Hepatocyte (in vitro differentiated cells): Measurements from ENCODE around the gene GRM4. TPM values are rescaled to one million over a fixed set of nuclear protein-coding genes. Genes with fewer than 3 reads are reported as not detected.
A peak's percentile ranks its signal among the peaks of the same experiment; 100 is the strongest.

Source experiments
- DNase-seq: peaks from one replicate; pipeline ENCODE4 v3.0.0-alpha.2; 2016; ENCODE audit warnings: low spot score
- H2AFZ ChIP-seq: fragments of 200-600 bp; sonication (generic); 2 replicates; pipeline ENCODE4 v1.6.0; 2016; ENCODE audit warnings: antibody characterized with exemption, mild to moderate bottlenecking
- H3K27ac ChIP-seq: fragments of 200-600 bp; sonication (generic); 2 replicates; pipeline ENCODE4 v1.5.1; 2016; ENCODE audit warnings: mild to moderate bottlenecking
- H3K27me3 ChIP-seq: fragments of 200-600 bp; sonication (generic); 2 replicates; pipeline ENCODE4 v1.6.1; 2016
- H3K36me3 ChIP-seq: fragments of 200-600 bp; sonication (generic); replicated peaks from 2 replicates; pipeline ENCODE4 v1.5.1; 2016; ENCODE audit warnings: low read depth; ENCODE audit not compliant: insufficient read depth
- H3K4me1 ChIP-seq: fragments of 200-600 bp; sonication (generic); 2 replicates; pipeline ENCODE4 v1.5.1; 2016; ENCODE audit warnings: mild to moderate bottlenecking, moderate library complexity; ENCODE audit not compliant: insufficient read depth
- H3K4me2 ChIP-seq: fragments of 200-600 bp; sonication (generic); 2 replicates; pipeline ENCODE4 v1.6.0; 2016
- H3K4me3 ChIP-seq: fragments of 200-600 bp; sonication (generic); 2 replicates; pipeline ENCODE4 v1.5.1; 2016; ENCODE audit warnings: mild to moderate bottlenecking
- H3K79me2 ChIP-seq: fragments of 200-600 bp; sonication (generic); 2 replicates; pipeline ENCODE4 v1.6.0; 2017; ENCODE audit warnings: mild to moderate bottlenecking
- H3K9me2 ChIP-seq: fragments of 200-600 bp; sonication (generic); replicated peaks from 2 replicates; pipeline ENCODE4 v1.6.0; 2017; ENCODE audit warnings: mild to moderate bottlenecking; ENCODE audit not compliant: insufficient read depth
- H3K9me3 ChIP-seq: fragments of 200-600 bp; sonication (generic); 2 replicates; pipeline ENCODE4 v1.5.1; 2016; ENCODE audit warnings: low read depth, mild to moderate bottlenecking
- H4K20me1 ChIP-seq: fragments of 200-600 bp; sonication (generic); 2 replicates; pipeline ENCODE4 v1.6.0; 2016; ENCODE audit warnings: mild to moderate bottlenecking; ENCODE audit not compliant: insufficient read depth, poor library complexity, severe bottlenecking
- EZH2 ChIP-seq: fragments of 200-600 bp; sonication (generic); IDR thresholded peaks from 2 replicates; pipeline ENCODE4 v1.6.1; 2016; ENCODE audit warnings: antibody characterized with exemption, mild to moderate bottlenecking, borderline replicate concordance
- EZH2phosphoT487 ChIP-seq: fragments of 200-600 bp; sonication (generic); IDR thresholded peaks from one replicate; pipeline ENCODE4 v1.6.1; 2018; ENCODE audit warnings: antibody characterized with exemption, mild to moderate bottlenecking, low read depth, moderate library complexity; ENCODE audit not compliant: unreplicated experiment, severe bottlenecking
- WGBS: methylation state at CpG from one replicate; pipeline ENCODE4 v1.1.6; 2016; ENCODE audit warnings: low lambda C conversion rate; ENCODE audit errors: missing lambda C conversion rate; 5-methylcytosine and 5-hydroxymethylcytosine counted together
- polyA plus RNA-seq: library from polyadenylated mRNA; unstranded; fragments of >200 nt; fragmentation: Nextera tagmentation; extraction: Ambion mirVana; gene quantifications from 2 replicates; pipeline ENCODE4 v1.2.1, GENCODE V29; 2016
- total RNA-seq: library from RNA; depleted of rRNA; stranded (reverse); fragments of >200 nt; gene quantifications from 2 replicates; pipeline ENCODE4 v1.2.3, GENCODE V29; 2014
- TF ChIP-seq, protein P1 (sequence below): fragments of 200-600 bp; sonication (generic); IDR thresholded peaks from 2 replicates; pipeline ENCODE4 v1.5.1; 2016; ENCODE audit warnings: antibody characterized with exemption, mild to moderate bottlenecking; ENCODE audit not compliant: poor library complexity

The GRM4 gene
- total and polyA plus RNA-seq, 2 experiments from 2014 or later, result 0.03 TPM; not detected in 1

DNA sequence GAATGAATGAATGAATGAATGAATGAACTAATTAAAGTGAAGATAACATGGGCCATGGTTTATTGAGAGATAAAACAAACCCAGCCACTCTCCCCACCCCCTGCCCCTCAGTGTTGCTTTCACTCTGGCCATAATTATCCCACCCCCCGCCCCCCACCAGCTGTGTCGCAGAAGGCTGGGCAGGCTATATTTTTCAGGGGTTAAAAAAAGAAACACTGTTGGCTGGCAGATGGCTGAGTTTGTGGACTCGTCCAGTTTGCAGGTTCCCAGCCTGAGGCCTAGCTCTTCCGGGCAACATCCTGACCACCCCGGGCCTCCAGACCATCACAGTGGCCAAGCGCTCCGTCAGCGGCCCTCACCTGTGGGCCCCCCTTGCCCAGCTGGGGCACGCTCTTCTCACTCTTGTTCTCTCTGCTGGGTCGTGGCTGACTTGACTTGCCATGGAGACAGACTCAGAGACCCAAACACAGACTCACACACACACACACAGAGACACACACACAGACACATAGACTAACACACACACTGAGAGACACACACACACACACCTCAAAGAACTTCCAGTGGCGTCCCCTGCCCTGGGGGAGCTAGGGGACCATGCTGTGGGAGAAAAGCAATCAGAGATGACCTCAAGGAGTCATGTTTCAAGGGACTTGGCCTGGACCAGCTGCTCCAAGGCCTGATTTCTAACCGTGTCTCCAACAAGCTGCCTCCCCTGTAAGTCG lies 2.2 kb upstream of the GRM4 start:
- H3K4me2 ChIP-seq, result no peak overlapping the region
- no peaks in the 10 kb centered on the region for H3K79me2 ChIP-seq
- no peaks in the 10 kb centered on the region for H3K36me3 ChIP-seq
- H3K4me3 ChIP-seq, result no peak overlapping the region
- WGBS, result 75% methylated on average over 13 of the region's 13 CpGs
- no peak overlapping the region for H2AFZ ChIP-seq
- no peak overlapping the region for H3K27ac ChIP-seq
- no peak for DNase-seq
- no peaks in the 10 kb centered on the region for H3K9me3 ChIP-seq
- TF ChIP-seq, protein P1, sequence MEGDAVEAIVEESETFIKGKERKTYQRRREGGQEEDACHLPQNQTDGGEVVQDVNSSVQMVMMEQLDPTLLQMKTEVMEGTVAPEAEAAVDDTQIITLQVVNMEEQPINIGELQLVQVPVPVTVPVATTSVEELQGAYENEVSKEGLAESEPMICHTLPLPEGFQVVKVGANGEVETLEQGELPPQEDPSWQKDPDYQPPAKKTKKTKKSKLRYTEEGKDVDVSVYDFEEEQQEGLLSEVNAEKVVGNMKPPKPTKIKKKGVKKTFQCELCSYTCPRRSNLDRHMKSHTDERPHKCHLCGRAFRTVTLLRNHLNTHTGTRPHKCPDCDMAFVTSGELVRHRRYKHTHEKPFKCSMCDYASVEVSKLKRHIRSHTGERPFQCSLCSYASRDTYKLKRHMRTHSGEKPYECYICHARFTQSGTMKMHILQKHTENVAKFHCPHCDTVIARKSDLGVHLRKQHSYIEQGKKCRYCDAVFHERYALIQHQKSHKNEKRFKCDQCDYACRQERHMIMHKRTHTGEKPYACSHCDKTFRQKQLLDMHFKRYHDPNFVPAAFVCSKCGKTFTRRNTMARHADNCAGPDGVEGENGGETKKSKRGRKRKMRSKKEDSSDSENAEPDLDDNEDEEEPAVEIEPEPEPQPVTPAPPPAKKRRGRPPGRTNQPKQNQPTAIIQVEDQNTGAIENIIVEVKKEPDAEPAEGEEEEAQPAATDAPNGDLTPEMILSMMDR, result no peak
- TF ChIP-seq EZH2 (no peak), EZH2phosphoT487 (no peak)
- peaks cover 14% of the 10 kb centered on the region for H3K4me1 ChIP-seq
- H3K27me3 ChIP-seq, result peaks cover 88% of the 10 kb centered on the region
- H4K20me1 ChIP-seq, result peaks cover 8% of the 10 kb centered on the region
- no peaks in the 10 kb centered on the region for H3K9me2 ChIP-seq

DNA sequence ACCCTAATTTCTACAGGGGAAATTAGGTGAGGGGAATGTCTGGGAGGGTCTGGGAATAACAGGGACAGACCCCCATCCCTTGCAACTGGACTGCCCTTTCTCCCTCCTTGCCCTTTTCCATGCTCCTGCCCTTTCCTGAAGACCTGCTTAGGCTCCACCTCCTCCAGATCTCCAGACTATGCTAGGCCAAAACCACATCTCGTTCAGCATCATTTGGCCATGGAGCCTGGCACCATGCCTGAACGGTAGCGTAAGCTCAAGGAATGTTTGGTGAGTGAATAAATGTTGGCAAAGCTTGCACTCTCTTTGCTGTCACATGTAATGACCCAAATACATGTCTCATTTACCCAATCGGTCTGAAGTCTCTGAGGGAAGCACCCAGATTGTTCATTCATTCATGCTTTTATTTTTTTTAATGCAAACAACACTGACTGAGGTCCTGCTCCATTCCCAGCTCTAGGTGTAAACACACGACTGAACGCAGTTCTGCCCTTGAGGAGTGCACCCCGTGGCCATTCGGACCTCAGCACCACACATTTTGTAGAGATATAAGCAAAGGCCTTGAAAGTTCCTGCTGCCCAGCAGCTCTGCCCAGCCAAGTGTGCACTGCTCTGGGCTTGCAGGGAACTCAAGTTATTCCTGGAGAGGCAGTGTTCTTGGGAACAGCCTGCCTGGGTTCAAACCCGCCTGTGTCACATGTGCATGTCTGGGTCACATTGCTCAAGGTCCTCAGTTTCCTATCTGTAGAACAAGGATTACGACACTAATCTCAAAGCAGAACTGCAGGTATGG lies 1.1 kb upstream of the GRM4 start:
- H3K9me2 ChIP-seq, result no peaks in the 10 kb centered on the region
- H3K27me3 ChIP-seq, result peaks cover 90% of the 10 kb centered on the region
- H3K36me3 ChIP-seq, result no peaks in the 10 kb centered on the region
- H4K20me1 ChIP-seq, result peaks cover 8% of the 10 kb centered on the region
- H3K4me2 ChIP-seq, result no peak overlapping the region
- H3K9me3 ChIP-seq, result no peaks in the 10 kb centered on the region
- H3K79me2 ChIP-seq, result no peaks in the 10 kb centered on the region
- H3K4me1 ChIP-seq, result peaks cover 14% of the 10 kb centered on the region
- no peak overlapping the region for H2AFZ ChIP-seq
- no peak for DNase-seq
- no peak for TF ChIP-seq EZH2phosphoT487
- TF ChIP-seq, protein P1, result no peak
- no peak for TF ChIP-seq EZH2
- H3K27ac ChIP-seq, result no peak overlapping the region
- 84% methylated on average over 10 of the region's 10 CpGs for WGBS
- no peak overlapping the region for H3K4me3 ChIP-seq

DNA sequence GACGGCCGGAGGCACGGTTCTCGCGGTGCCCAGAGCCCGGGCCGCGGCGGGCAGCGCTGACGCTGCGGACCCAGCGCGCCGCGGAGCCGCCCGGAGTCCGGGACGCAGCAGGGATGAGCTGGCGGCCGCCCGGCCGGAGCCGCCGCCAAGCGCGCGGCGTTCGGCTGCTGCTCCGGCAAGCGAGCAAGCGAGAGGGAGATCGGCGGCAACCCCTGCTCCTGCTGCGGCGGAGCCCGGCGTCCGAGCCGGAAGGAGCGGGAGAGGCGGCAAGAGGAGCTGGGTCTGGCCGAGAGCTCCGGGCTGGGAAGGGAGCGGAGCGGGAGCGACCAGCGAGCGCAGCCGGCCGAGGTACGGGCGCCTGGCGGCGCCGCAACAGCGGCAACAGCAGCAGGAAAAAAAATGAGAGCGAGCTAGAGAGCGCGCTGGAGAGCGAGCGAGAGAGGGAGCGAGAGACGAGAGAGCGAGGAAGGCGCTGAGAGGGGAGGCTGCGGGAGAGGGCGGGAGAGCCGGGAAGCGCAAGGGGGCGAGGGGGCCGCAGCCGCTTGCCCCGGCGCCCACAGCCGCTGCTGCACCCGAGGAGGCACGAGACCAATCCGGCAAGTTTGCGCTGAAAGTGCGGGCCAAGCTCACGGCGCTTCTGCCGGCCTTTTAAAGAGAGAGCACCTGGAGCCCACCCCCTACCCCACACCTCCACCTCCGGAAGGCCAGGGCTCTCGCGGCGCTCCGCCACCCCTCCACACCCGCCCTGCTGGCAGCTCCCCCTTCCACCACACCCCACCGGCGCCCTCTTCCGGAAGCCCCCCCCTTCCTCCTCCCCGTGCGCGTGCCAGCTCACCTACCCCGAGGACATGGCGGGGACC lies 496 bp downstream of the GRM4 start:
- DNase-seq, result peak; percentile 65
- 2% methylated on average over 71 of the region's 100 CpGs for WGBS
- Histone ChIP-seq H3K4me2 (peak overlapping the region; percentile 100), H3K36me3 (no peaks in the 10 kb centered on the region), H2AFZ (peak overlapping the region; percentile 41), H3K4me3 (peak overlapping the region; percentile 42), H3K79me2 (no peaks in the 10 kb centered on the region), H3K9me2 (no peaks in the 10 kb centered on the region), H4K20me1 (peaks cover 8% of the 10 kb centered on the region), H3K9me3 (no peaks in the 10 kb centered on the region), H3K27me3 (peaks cover 91% of the 10 kb centered on the region), H3K4me1 (peaks cover 14% of the 10 kb centered on the region), H3K27ac (no peak overlapping the region)
- TF ChIP-seq EZH2phosphoT487 (no peak), EZH2 (no peak)
